H1 (cell line): ENCODE results near the gene FGF14.

Experiments used
- CEBPB ChIP-seq: IDR thresholded peaks from 2 replicates; pipeline ENCODE4 v1.6.1; 2012; ENCODE audit warnings: low read depth, low read length
- CHD2 ChIP-seq: IDR thresholded peaks from 2 replicates; pipeline ENCODE4 v1.6.1; 2012; ENCODE audit warnings: low read length, improper control_type of control experiment
- CTCF ChIP-seq, 3 experiments: IDR thresholded peaks; 1 replicate in 2 of 3; 2 replicates in 1 of 3; pipeline versions ENCODE4 v1.5.1 to v1.6.1; 2011; ENCODE audit warnings: low read length in 3 of 3, mild to moderate bottlenecking in 3 of 3, inconsistent platforms in 2 of 3, low read depth in 1 of 3, moderate library complexity in 1 of 3; ENCODE audit not compliant: insufficient read depth in 1 of 3; ENCODE audit errors: control extremely low read depth in 1 of 3
- EGR1 ChIP-seq: IDR thresholded peaks from 2 replicates; pipeline ENCODE4 v1.6.1; 2011; ENCODE audit warnings: low read depth, low read length, borderline replicate concordance
- EZH2 ChIP-seq: fragments of 200-600 bp; sonication (generic); IDR thresholded peaks from 2 replicates; pipeline ENCODE4 v1.7.1; 2012; ENCODE audit warnings: low read depth, mild to moderate bottlenecking, moderate library complexity, low read length, inconsistent platforms; ENCODE audit not compliant: severe bottlenecking
- GABPA ChIP-seq: IDR thresholded peaks from 2 replicates; pipeline ENCODE4 v1.6.1; 2011; ENCODE audit warnings: mild to moderate bottlenecking, low read length, moderate library complexity, borderline replicate concordance; ENCODE audit not compliant: insufficient read depth
- JUN ChIP-seq: IDR thresholded peaks from 2 replicates; pipeline ENCODE4 v1.6.1; 2011; ENCODE audit warnings: low read depth, mild to moderate bottlenecking, improper control_type of control experiment, low read length
- KDM5A ChIP-seq: fragments of 200-600 bp; IDR thresholded peaks from 2 replicates; pipeline ENCODE4 v1.7.1; 2012; ENCODE audit warnings: mild to moderate bottlenecking, low read length, inconsistent platforms, mixed read lengths
- POLR2A ChIP-seq, 2 experiments: IDR thresholded peaks; 1 replicate in 1 of 2; 2 replicates in 1 of 2; pipeline ENCODE4 v1.6.1; 2011; ENCODE audit warnings: low read depth in 2 of 2, low read length in 2 of 2, mild to moderate bottlenecking in 2 of 2; ENCODE audit errors: control extremely low read depth in 1 of 2
- POLR2AphosphoS5 ChIP-seq: IDR thresholded peaks from 2 replicates; pipeline ENCODE4 v1.6.1; 2011; ENCODE audit warnings: low read depth, low read length
- POU5F1 ChIP-seq: IDR thresholded peaks from 2 replicates; pipeline ENCODE4 v1.6.1; 2011; ENCODE audit warnings: low read depth, mild to moderate bottlenecking, low read length, moderate library complexity
- RAD21 ChIP-seq, 2 experiments: IDR thresholded peaks in 1 of 2; conservative IDR thresholded peaks in 1 of 2; 2 replicates each; pipeline ENCODE4 v1.6.1; 2011; ENCODE audit warnings: low read depth in 2 of 2, low read length in 2 of 2, improper control_type of control experiment in 1 of 2, inconsistent platforms in 1 of 2, mild to moderate bottlenecking in 1 of 2, moderate library complexity in 1 of 2
- SP1 ChIP-seq: IDR thresholded peaks from 2 replicates; pipeline ENCODE4 v1.6.1; 2011; ENCODE audit warnings: low read depth, low read length
- SRF ChIP-seq: IDR thresholded peaks from 2 replicates; pipeline ENCODE4 v1.6.1; 2011; ENCODE audit warnings: mild to moderate bottlenecking, low read depth, low read length, moderate library complexity

GRCh38 chr13:102347490-102347889, 54.4 kb downstream of the FGF14 start:
- TF ChIP-seq KDM5A (no peak), POLR2AphosphoS5 (no peak), POU5F1 (no peak), RAD21 (IDR thresholded peaks at IDR 0.05 in 1 of 2, conservative IDR thresholded peaks at IDR 0.05 in 1 of 2; ENCODE audit: low read depth in 2 of 2, low read length in 2 of 2) (peak in 1 of 2 experiments; percentile 3; a peak in 1 of 4 replicates), EGR1 (no peak), EZH2 (no peak), CTCF (IDR thresholded peaks at IDR 0.05; ENCODE audit: control extremely low read depth in 1 of 3, insufficient read depth in 1 of 3, low read depth in 1 of 3, low read length in 3 of 3) (peak in 1 of 3 experiments; percentile 11; a peak in 1 of 4 replicates), GABPA (no peak), CHD2 (no peak), SRF (no peak), JUN (no peak), SP1 (no peak), CEBPB (no peak), POLR2A (IDR thresholded peaks at IDR 0.05; ENCODE audit: control extremely low read depth in 1 of 2, low read depth in 2 of 2, low read length in 2 of 2) (no peak)
